Hypothalamus (tissue), 51 donors: ENCODE results near the gene GRK3.

Experiments
- DNase-seq, 51 donors: peaks; one replicate each; lab custom pipeline; 2025; lab: John Stamatoyannopoulos, UW

Gene GRK3

GRCh38 chr22:25777870-25778269 is 213.4 kb downstream of the GRK3 start:
- peak in 3 of 51 donors; percentile 2 to 4 (median 3) for DNase-seq
